Measurements from ENCODE around the gene S100A3. TPM values are rescaled to one million over a fixed set of nuclear protein-coding genes. Genes with fewer than 3 reads are reported as not detected.
"Not testable (repeated sequence)": the region's sequence is repeated elsewhere in the genome, so short reads cannot be mapped to it uniquely, and the experiment has no call there.

Gene S100A3
- total RNA-seq, 6 experiments from 2014 or later: 0.29 TPM; not detected in 5

DNA sequence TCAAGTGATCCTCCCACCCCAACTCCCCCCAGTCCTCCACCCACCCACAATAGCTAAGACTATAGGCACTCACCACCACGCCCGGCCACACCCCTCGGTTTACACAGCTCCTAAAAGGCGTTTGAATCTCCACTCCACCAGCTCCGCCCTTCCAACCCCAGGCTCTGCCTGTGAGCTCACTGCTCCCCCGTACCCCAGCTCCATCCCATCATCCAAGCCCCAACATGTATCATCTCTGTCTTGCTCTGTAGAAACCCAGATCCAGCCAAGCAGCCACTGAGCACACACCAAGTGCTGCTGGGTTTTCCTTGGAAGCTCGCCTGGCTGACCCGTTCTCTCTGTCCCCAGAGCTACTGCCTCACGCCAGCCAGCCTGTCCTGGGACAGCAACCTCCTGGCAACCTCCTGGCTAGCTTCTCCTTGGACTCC is 28.6 kb upstream of the S100A3 start:
- Histone ChIP-seq H3K27ac (no peak overlapping the region), H3K9me3 (no peaks in the 10 kb centered on the region), H3K27me3 (no peaks in the 10 kb centered on the region), H3K4me1 (peaks cover 0 to 3% (median 0%) of the 10 kb centered on the region in 4 donors), H3K36me3 (no peaks in the 10 kb centered on the region), H3K4me3 (no peak overlapping the region)
- intact Hi-C loops (cut with DNase I): loop anchor here in 1 of 2 donors (10.0 kb wide), 1 partner anchor 67 kb away; no protein-coding TSS in a partner anchor
- WGBS (ENCODE audit: insufficient coverage, low coverage, low lambda C conversion rate, missing lambda C conversion rate): 62% methylated on average over 9 of the region's 9 CpGs
- no peak for DNase-seq
- no peak for TF ChIP-seq POLR2A (IDR thresholded peaks at IDR 0.05)
- no peak for TF ChIP-seq CTCF (IDR thresholded peaks at IDR 0.05)
- ATAC-seq: no peak

DNA sequence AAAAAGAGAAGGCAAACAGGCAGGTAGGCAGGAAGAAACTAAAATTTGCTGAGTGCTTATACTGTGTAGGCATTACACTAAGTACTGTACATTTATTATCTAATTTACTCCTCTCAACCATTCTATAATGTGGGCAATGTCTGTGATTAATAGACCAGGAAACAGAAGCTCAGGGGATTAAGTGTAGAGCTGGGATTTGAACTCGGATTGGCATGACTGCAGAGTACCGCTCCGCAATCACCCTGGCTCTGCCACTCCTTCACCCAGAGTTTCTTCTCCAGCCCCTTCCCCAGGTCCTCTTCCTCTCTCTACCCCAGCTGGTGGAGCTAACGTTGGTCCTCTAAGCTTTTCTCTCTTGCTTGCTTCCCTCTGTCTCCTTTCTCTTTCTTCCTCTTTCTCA is 28.1 kb upstream of the S100A3 start:
- peaks cover 0 to 3% (median 0%) of the 10 kb centered on the region in 4 donors for H3K4me1 ChIP-seq
- no peak for ATAC-seq
- H3K4me3 ChIP-seq: no peak overlapping the region
- no peak for DNase-seq
- no peaks in the 10 kb centered on the region for H3K27me3 ChIP-seq
- H3K9me3 ChIP-seq: no peaks in the 10 kb centered on the region
- TF ChIP-seq POLR2A (IDR thresholded peaks at IDR 0.05) (no peak), CTCF (IDR thresholded peaks at IDR 0.05) (no peak)
- intact Hi-C loops (cut with DNase I): loop anchor here in 1 of 2 donors (10.0 kb wide), 1 partner anchor 68 kb away; no protein-coding TSS in a partner anchor
- H3K36me3 ChIP-seq: no peaks in the 10 kb centered on the region
- 66% methylated on average over 4 of the region's 4 CpGs for WGBS (ENCODE audit: insufficient coverage, low coverage, low lambda C conversion rate, missing lambda C conversion rate)
- H3K27ac ChIP-seq: no peak overlapping the region

- not testable (repeated sequence) for H3K27me3 ChIP-seq, H3K27ac ChIP-seq, H3K4me1 ChIP-seq, H3K36me3 ChIP-seq, ATAC-seq, DNase-seq, H3K9me3 ChIP-seq, H3K4me3 ChIP-seq
- 75% methylated on average over 7 of the region's 10 CpGs for WGBS (ENCODE audit: insufficient coverage, low coverage, low lambda C conversion rate, missing lambda C conversion rate)
- intact Hi-C loops (cut with DNase I): loop anchor here in 1 of 2 donors (10.0 kb wide), 1 partner anchor 69 kb away; no protein-coding TSS in a partner anchor
These were observed 26.4 kb upstream of the S100A3 start for GRCh38 chr1:153575497-153575896.

DNA sequence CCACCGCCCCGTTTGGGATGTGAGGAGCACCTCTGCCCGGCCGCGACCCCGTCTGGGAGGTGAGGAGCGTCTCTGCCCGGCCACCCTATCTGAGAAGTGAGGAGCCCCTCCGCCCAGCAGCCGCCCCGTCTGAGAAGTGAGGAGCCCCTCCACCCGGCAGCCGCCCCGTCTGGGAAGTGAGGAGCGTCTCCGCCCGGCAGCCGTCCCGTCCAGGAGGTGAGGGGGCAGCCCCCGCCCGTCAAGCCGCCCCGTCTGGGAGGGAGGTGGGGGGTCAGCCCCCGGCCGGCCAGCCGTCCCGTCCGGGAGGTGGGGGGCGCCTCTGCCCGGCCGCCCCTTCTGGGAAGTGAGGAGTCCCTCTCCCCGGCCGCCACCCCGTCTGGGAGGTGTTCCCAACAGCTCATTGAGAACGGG is 26.0 kb upstream of the S100A3 start:
- H3K27me3 ChIP-seq, H3K36me3 ChIP-seq, H3K9me3 ChIP-seq, H3K4me1 ChIP-seq, H3K4me3 ChIP-seq, H3K27ac ChIP-seq, ATAC-seq, DNase-seq: not testable (repeated sequence)
- WGBS (ENCODE audit: insufficient coverage, low coverage, low lambda C conversion rate, missing lambda C conversion rate): 100% methylated on average over 1 of the region's 35 CpGs
- intact Hi-C loops (cut with DNase I): loop anchor here in 1 of 2 donors (10.0 kb wide), 1 partner anchor 70 kb away; no protein-coding TSS in a partner anchor

- Histone ChIP-seq H3K4me1 (peaks cover 0 to 6% (median 1%) of the 10 kb centered on the region in 4 donors), H3K27ac (no peak overlapping the region), H3K9me3 (no peaks in the 10 kb centered on the region), H3K36me3 (no peaks in the 10 kb centered on the region), H3K27me3 (no peaks in the 10 kb centered on the region), H3K4me3 (no peak overlapping the region)
- intact Hi-C loops (cut with DNase I): loop anchor here in 1 of 2 donors (10.0 kb wide), 1 partner anchor 71 kb away; no protein-coding TSS in a partner anchor
- 58% methylated on average over 3 of the region's 3 CpGs for WGBS (ENCODE audit: insufficient coverage, low coverage, low lambda C conversion rate, missing lambda C conversion rate)
- TF ChIP-seq CTCF (IDR thresholded peaks at IDR 0.05): no peak
- no peak for TF ChIP-seq POLR2A (IDR thresholded peaks at IDR 0.05)
- DNase-seq (no peak), ATAC-seq (no peak)
These were observed 24.3 kb upstream of the S100A3 start for GRCh38 chr1:153573351-153573750.

All from right lobe of liver (tissue), 6 donors.